Liver (tissue), 3 donors: ENCODE data around the gene SIRT6.

Experiments used
- EGR1 ChIP-seq, 2 donors: IDR thresholded peaks; 2 replicates each; pipeline ENCODE4 v1.6.1; 2016 to 2018; ENCODE audit warnings: antibody characterized with exemption in 2 of 2, low read depth in 2 of 2
- FOXA1 ChIP-seq: IDR thresholded peaks from 2 replicates; pipeline ENCODE4 v1.6.1; 2016; ENCODE audit warnings: antibody characterized with exemption
- FOXA2 ChIP-seq: IDR thresholded peaks from 2 replicates; pipeline ENCODE4 v1.6.1; 2016; ENCODE audit warnings: antibody characterized with exemption
- GABPA ChIP-seq, 2 donors: IDR thresholded peaks in 1 of 2; conservative IDR thresholded peaks in 1 of 2; 2 replicates each; pipeline ENCODE4 v1.6.1; 2016; ENCODE audit warnings: antibody characterized with exemption in 2 of 2, mild to moderate bottlenecking in 1 of 2, moderate library complexity in 1 of 2
- HNF4A ChIP-seq, 2 donors: conservative IDR thresholded peaks; 2 replicates each; pipeline ENCODE4 v1.6.1; 2016; ENCODE audit warnings: antibody characterized with exemption in 2 of 2, mild to moderate bottlenecking in 2 of 2
- JUND ChIP-seq, 2 donors: IDR thresholded peaks; 2 replicates each; pipeline ENCODE4 v1.6.1; 2016; ENCODE audit warnings: antibody characterized with exemption in 2 of 2
- RAD21 ChIP-seq, 2 donors: IDR thresholded peaks; 2 replicates each; pipeline ENCODE4 v1.6.1; 2016; ENCODE audit warnings: antibody characterized with exemption in 2 of 2, mild to moderate bottlenecking in 2 of 2
- REST ChIP-seq: IDR thresholded peaks from 2 replicates; pipeline ENCODE4 v1.6.1; 2016; ENCODE audit warnings: antibody characterized with exemption, mild to moderate bottlenecking
- SP1 ChIP-seq: IDR thresholded peaks from 2 replicates; pipeline ENCODE4 v1.6.1; 2018; ENCODE audit warnings: antibody characterized with exemption, mild to moderate bottlenecking
- TAF1 ChIP-seq: conservative IDR thresholded peaks from 2 replicates; pipeline ENCODE4 v1.6.1; 2016; ENCODE audit warnings: antibody characterized with exemption, mild to moderate bottlenecking
- ZBTB33 ChIP-seq: IDR thresholded peaks from 2 replicates; pipeline ENCODE4 v1.6.1; 2016; ENCODE audit warnings: antibody characterized with exemption
- TF ChIP-seq, protein P1 (sequence below): fragments of 150-350 bp; IDR thresholded peaks from 2 replicates; pipeline ENCODE4 v1.5.1; 2017; ENCODE audit warnings: improper control_type of control experiment, low read depth, low read length; ENCODE audit not compliant: missing input control
- TF ChIP-seq, protein P2 (sequence below): IDR thresholded peaks from 2 replicates; pipeline ENCODE4 v1.6.1; 2016; ENCODE audit warnings: antibody characterized with exemption
- donor health status: healthy.
- donor health status: healthy.

DNA sequence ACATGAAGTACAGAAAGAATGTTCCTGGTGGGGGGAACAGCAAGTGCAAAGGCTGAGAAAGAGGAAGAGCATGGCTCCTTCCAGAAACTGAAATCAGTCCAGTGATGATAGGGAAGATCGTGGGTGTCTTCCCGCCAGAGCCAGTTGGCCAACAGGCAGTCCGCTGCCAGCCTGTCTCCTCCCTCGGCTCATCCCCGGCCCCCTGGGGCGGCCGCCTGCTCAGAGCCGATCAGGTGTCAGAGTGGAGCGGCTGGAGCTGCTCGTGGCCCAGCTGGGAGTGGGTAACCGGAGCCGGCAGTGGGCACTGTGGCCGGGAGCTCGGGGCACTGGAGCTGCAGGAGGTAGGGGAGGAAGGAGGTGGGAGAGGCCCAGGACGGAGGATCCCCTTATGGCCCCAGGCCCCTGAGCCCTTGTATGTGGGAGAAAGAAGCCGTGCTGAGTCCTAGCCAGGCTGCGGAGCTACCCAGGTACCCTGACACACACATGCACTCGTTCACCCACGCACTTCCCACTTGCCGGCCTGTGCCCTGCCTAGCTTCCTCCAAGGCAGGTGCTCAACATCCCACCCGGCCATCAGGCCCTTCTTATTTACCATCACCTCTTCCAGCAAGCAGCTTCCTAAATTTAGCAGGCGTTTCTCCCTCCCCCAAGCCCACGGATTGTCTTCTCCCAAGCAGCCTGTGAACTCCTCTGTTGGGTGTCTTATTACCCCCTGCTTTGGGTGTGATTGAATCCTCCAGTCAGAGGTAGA lies 1.8 kb upstream of the SIRT6 start:
- no peak for TF ChIP-seq REST
- TF ChIP-seq, protein P1, sequence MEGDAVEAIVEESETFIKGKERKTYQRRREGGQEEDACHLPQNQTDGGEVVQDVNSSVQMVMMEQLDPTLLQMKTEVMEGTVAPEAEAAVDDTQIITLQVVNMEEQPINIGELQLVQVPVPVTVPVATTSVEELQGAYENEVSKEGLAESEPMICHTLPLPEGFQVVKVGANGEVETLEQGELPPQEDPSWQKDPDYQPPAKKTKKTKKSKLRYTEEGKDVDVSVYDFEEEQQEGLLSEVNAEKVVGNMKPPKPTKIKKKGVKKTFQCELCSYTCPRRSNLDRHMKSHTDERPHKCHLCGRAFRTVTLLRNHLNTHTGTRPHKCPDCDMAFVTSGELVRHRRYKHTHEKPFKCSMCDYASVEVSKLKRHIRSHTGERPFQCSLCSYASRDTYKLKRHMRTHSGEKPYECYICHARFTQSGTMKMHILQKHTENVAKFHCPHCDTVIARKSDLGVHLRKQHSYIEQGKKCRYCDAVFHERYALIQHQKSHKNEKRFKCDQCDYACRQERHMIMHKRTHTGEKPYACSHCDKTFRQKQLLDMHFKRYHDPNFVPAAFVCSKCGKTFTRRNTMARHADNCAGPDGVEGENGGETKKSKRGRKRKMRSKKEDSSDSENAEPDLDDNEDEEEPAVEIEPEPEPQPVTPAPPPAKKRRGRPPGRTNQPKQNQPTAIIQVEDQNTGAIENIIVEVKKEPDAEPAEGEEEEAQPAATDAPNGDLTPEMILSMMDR: no peak
- no peak for TF ChIP-seq SP1
- TF ChIP-seq, protein P2, sequence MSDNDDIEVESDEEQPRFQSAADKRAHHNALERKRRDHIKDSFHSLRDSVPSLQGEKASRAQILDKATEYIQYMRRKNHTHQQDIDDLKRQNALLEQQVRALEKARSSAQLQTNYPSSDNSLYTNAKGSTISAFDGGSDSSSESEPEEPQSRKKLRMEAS: no peak
- no peak for TF ChIP-seq TAF1
- no peak for TF ChIP-seq FOXA2
- no peak for TF ChIP-seq ZBTB33
- no peak for TF ChIP-seq RAD21 (IDR thresholded peaks at IDR 0.05)
- no peak for TF ChIP-seq GABPA (IDR thresholded peaks at IDR 0.05 in 1 of 2, conservative IDR thresholded peaks at IDR 0.05 in 1 of 2)
- no peak for TF ChIP-seq JUND (IDR thresholded peaks at IDR 0.05)
- no peak for TF ChIP-seq FOXA1
- TF ChIP-seq HNF4A (conservative IDR thresholded peaks at IDR 0.05): no peak
- no peak for TF ChIP-seq EGR1 (IDR thresholded peaks at IDR 0.05; ENCODE audit: low read depth in 2 of 2)
